ENCODE results near the gene MACROH2A1. TPM values are rescaled to one million over a fixed set of nuclear protein-coding genes. Genes with fewer than 3 reads are reported as not detected.

MACROH2A1 gene
- total RNA-seq, 1 experiment from 2014 or later, result 236 TPM

GRCh38 chr5:135438636-135439221, 39.7 kb upstream of the MACROH2A1 start:
- Histone ChIP-seq H3K27me3 (replicated peaks; ENCODE audit: control insufficient read depth, insufficient read depth, low read length) (no peaks in the 10 kb centered on the region), H3K36me3 (ENCODE audit: control insufficient read depth, insufficient read depth, low read length) (no peaks in the 10 kb centered on the region), H3K4me1 (peaks cover 27% of the 10 kb centered on the region), H3K9me3 (no peaks in the 10 kb centered on the region), H3K4me3 (ENCODE audit: low read depth, low read length) (no peak overlapping the region)
- no peak for DNase-seq
- Mint-ChIP-seq H3K4me1 (ENCODE audit: low read depth, unreplicated experiment) (peaks cover 8% of the 10 kb centered on the region), H3K27me3 (ENCODE audit: insufficient read depth, unreplicated experiment) (no peaks in the 10 kb centered on the region), H3K9me3 (ENCODE audit: unreplicated experiment) (no peaks in the 10 kb centered on the region), H3K27ac (ENCODE audit: unreplicated experiment) (peak overlapping the region; percentile 4), H3K4me3 (ENCODE audit: unreplicated experiment) (no peak overlapping the region), H3K36me3 (ENCODE audit: insufficient read depth, unreplicated experiment) (no peaks in the 10 kb centered on the region)
- ChIA-PET POLR2A (no interaction called here), CTCF (no interaction called here)
- intact Hi-C loops (cut with micrococcal nuclease; ENCODE audit: unreplicated experiment), result no loop called here
- no TSS peak for BruUV-seq (replicated peaks)
- TF ChIP-seq, protein P1, sequence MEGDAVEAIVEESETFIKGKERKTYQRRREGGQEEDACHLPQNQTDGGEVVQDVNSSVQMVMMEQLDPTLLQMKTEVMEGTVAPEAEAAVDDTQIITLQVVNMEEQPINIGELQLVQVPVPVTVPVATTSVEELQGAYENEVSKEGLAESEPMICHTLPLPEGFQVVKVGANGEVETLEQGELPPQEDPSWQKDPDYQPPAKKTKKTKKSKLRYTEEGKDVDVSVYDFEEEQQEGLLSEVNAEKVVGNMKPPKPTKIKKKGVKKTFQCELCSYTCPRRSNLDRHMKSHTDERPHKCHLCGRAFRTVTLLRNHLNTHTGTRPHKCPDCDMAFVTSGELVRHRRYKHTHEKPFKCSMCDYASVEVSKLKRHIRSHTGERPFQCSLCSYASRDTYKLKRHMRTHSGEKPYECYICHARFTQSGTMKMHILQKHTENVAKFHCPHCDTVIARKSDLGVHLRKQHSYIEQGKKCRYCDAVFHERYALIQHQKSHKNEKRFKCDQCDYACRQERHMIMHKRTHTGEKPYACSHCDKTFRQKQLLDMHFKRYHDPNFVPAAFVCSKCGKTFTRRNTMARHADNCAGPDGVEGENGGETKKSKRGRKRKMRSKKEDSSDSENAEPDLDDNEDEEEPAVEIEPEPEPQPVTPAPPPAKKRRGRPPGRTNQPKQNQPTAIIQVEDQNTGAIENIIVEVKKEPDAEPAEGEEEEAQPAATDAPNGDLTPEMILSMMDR (IDR thresholded peaks at IDR 0.05; ENCODE audit: insufficient read depth in 1 of 2, low read depth in 1 of 2, low read length in 1 of 2, severe bottlenecking in 1 of 2, unreplicated experiment in 1 of 2), result no peak

GRCh38 chr5:135437796-135438560, 38.9 kb upstream of the MACROH2A1 start:
- H3K27me3 Mint-ChIP-seq (ENCODE audit: insufficient read depth, unreplicated experiment), result no peaks in the 10 kb centered on the region
- BruUV-seq (replicated peaks), result no TSS peak

GRCh38 chr5:135437422-135437795, 38.4 kb upstream of the MACROH2A1 start:
- intact Hi-C loops (cut with micrococcal nuclease; ENCODE audit: unreplicated experiment), result no loop called here
- CTCF ChIA-PET, result no interaction called here

More at GRCh38 chr5:135437796-135438560, 38.9 kb upstream of the MACROH2A1 start:
- DNase-seq, result no peak
- Mint-ChIP-seq H3K4me3 (ENCODE audit: unreplicated experiment) (no peak overlapping the region), H3K27ac (ENCODE audit: unreplicated experiment) (no peak overlapping the region), H3K36me3 (ENCODE audit: insufficient read depth, unreplicated experiment) (no peaks in the 10 kb centered on the region), H3K4me1 (ENCODE audit: low read depth, unreplicated experiment) (peaks cover 8% of the 10 kb centered on the region), H3K9me3 (ENCODE audit: unreplicated experiment) (no peaks in the 10 kb centered on the region)
- H3K36me3 ChIP-seq (ENCODE audit: control insufficient read depth, insufficient read depth, low read length), result no peaks in the 10 kb centered on the region
- no peaks in the 10 kb centered on the region for H3K9me3 ChIP-seq
- ChIA-PET CTCF (no interaction called here), POLR2A (no interaction called here)
- TF ChIP-seq, protein P1 (IDR thresholded peaks at IDR 0.05; ENCODE audit: insufficient read depth in 1 of 2, low read depth in 1 of 2, low read length in 1 of 2, severe bottlenecking in 1 of 2, unreplicated experiment in 1 of 2), result no peak
- H3K4me1 ChIP-seq, result peaks cover 27% of the 10 kb centered on the region
- H3K4me3 ChIP-seq (ENCODE audit: low read depth, low read length), result no peak overlapping the region
- intact Hi-C loops (cut with micrococcal nuclease; ENCODE audit: unreplicated experiment), result no loop called here
- H3K27me3 ChIP-seq (replicated peaks; ENCODE audit: control insufficient read depth, insufficient read depth, low read length), result no peaks in the 10 kb centered on the region

More at GRCh38 chr5:135437422-135437795, 38.4 kb upstream of the MACROH2A1 start:
- Histone ChIP-seq H3K9me3 (no peaks in the 10 kb centered on the region), H3K4me3 (ENCODE audit: low read depth, low read length) (no peak overlapping the region), H3K4me1 (peaks cover 27% of the 10 kb centered on the region), H3K27me3 (replicated peaks; ENCODE audit: control insufficient read depth, insufficient read depth, low read length) (no peaks in the 10 kb centered on the region), H3K36me3 (ENCODE audit: control insufficient read depth, insufficient read depth, low read length) (no peaks in the 10 kb centered on the region)
- peaks cover 8% of the 10 kb centered on the region for H3K4me1 Mint-ChIP-seq (ENCODE audit: low read depth, unreplicated experiment)
- POLR2A ChIA-PET, result no interaction called here
- TF ChIP-seq, protein P1 (IDR thresholded peaks at IDR 0.05; ENCODE audit: insufficient read depth in 1 of 2, low read depth in 1 of 2, low read length in 1 of 2, severe bottlenecking in 1 of 2, unreplicated experiment in 1 of 2), result no peak
- H3K27me3 Mint-ChIP-seq (ENCODE audit: insufficient read depth, unreplicated experiment), result no peaks in the 10 kb centered on the region
- no peak overlapping the region for H3K27ac Mint-ChIP-seq (ENCODE audit: unreplicated experiment)
- no peaks in the 10 kb centered on the region for H3K36me3 Mint-ChIP-seq (ENCODE audit: insufficient read depth, unreplicated experiment)
- no peak for DNase-seq
- no TSS peak for BruUV-seq (replicated peaks)
- no peaks in the 10 kb centered on the region for H3K9me3 Mint-ChIP-seq (ENCODE audit: unreplicated experiment)
- H3K4me3 Mint-ChIP-seq (ENCODE audit: unreplicated experiment), result no peak overlapping the region

Measured in Caco-2 (cell line).